ENCODE results near the gene PIK3C2G.
A peak's percentile ranks its signal among the peaks of the same experiment; 100 is the strongest.

The PIK3C2G gene

DNA sequence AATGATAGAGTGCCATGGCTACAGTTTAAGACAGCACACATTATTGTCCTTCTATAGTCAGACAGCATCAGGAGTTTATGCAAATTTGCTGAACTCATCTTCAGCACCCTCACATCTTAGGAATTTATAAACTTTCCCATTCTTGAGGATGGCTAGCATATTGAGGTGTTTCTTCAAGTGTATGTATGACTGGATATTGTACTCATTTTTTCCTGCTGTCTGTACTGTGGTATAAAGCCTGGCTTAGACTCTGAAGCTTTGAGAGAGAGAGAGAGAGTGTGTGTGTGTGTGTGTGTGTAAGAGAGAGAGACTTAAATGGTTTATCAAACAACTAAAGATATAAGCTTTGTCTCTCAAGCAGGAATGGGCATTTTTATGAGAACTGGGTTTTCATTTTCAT, 161.6 kb downstream of the PIK3C2G start:
- TF ChIP-seq, protein P1, sequence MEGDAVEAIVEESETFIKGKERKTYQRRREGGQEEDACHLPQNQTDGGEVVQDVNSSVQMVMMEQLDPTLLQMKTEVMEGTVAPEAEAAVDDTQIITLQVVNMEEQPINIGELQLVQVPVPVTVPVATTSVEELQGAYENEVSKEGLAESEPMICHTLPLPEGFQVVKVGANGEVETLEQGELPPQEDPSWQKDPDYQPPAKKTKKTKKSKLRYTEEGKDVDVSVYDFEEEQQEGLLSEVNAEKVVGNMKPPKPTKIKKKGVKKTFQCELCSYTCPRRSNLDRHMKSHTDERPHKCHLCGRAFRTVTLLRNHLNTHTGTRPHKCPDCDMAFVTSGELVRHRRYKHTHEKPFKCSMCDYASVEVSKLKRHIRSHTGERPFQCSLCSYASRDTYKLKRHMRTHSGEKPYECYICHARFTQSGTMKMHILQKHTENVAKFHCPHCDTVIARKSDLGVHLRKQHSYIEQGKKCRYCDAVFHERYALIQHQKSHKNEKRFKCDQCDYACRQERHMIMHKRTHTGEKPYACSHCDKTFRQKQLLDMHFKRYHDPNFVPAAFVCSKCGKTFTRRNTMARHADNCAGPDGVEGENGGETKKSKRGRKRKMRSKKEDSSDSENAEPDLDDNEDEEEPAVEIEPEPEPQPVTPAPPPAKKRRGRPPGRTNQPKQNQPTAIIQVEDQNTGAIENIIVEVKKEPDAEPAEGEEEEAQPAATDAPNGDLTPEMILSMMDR (IDR thresholded peaks at IDR 0.05): no peak

DNA sequence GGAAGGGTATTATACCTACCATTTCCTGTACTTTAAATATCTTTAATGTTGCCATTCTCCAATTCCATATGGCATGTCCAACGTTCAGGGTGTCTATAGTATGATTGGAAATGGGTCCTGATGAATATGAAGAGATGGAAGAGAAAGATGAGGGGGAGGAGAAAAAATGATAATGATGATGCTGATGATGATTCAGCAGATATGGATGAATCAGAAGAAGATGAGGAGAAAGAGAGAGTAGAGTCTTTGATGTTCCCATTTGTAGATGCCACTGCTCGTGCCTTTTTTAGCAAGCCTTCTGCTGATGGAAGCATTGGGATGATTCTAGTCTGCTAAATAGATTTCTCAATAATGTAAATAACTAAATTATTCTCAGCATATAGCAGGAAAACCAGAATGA, 163.5 kb downstream of the PIK3C2G start:
- TF ChIP-seq, protein P1 (IDR thresholded peaks at IDR 0.05): no peak

DNA sequence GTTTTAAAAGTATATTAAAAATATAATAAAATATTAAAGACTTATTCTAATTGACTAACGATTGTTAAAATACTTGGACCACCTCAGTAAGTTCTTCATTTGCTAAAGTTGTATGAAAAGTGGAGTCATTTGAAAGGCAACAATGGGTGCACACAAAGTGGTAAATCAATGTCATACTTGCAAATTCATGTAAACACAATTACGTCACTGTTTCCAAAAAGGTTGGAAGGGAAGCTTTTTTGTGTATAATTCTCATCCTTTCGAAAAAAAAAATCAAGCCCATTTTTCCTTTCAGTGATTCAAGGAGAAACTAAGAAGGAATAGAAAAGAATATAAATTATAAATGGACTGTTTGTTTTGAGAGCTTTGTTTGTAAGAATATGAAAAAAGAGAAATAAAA, 166.2 kb downstream of the PIK3C2G start:
- TF ChIP-seq, protein P1 (IDR thresholded peaks at IDR 0.05): no peak

DNA sequence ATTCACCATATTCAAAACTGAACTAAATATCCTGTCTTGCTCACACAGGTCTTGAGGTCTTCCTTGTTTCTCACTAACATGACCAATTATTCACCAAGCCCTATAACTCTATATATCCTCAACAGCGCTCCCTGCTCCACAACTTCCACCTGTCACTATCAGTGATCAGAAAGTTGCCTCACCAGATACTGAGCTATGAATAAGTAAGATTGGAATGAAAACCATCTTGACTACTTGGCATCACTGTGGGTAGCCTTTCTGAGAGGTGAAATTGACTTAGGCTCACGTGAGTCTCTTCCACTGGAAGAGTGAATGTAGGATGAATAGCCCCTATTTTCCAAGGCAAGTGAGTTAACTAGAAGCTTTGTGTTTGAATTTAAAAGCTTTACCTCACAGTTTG, 167.1 kb downstream of the PIK3C2G start:
- TF ChIP-seq, protein P1 (IDR thresholded peaks at IDR 0.05): no peak

DNA sequence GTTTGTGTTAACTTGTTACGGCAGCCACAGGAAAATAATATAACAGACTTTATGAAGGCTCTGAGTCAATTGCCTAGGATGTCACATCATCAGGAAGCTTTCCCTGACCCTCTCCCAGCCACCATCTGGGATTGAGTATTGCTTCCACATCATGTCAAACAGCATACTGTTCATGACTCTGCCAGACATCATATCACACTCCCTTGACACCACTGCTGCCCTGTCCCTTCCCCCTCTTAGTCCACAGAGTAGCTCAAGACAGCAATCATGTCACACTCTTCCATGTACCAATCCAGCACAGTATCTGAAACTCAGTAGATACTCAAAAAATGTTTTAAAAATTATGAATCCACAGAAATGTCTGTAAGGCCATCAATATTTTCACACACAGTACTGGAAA, 168.0 kb downstream of the PIK3C2G start:
- TF ChIP-seq, protein P1 (IDR thresholded peaks at IDR 0.05): no peak

DNA sequence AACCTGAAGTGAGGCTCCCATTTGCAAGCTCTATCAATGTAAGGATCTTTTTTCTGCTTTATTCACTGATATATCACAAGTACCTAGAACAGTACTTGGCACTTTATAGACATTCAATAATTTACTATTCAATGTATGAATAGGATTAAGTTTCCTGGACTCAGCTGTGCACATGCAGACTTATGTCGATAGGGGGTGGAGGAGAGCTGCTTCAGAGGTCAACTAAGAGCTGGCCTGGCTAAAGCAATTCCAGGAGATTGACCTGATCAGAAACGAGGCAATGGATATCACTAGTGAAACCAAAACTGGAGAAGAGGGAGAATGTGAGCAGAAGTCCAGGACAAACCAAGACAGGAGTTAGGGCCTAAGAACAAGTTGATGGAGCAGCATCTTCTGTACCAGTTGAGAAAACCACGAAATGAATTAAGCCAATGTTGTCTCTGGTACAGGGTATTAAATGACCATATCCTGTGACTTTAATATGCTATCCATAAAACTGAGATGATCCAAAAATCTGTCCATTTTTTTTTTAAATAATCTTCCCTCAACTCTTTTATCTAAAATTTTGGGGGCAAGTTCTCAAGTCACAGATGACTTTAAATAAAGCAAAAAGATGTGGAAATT, 169.2 kb downstream of the PIK3C2G start:
- TF ChIP-seq, protein P1 (IDR thresholded peaks at IDR 0.05): peak; percentile 82

DNA sequence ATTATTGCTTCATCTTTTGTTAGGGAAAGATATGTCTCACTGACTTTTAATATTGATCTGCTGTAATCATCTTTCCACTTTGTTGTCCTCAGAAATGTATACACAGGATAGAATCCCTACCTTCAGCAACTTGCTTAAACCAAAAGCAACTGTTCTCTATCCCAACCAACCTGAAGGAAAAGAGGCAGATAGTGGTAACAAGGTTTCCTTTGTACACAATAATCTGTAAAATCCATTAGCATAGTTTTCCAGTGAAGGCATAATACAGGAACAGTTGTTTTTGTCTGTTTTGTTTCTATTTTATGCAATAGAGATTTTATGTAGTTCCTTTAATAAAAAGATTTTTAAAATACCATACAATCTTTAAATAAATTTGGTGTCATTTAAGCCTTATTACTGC, 170.5 kb downstream of the PIK3C2G start:
- TF ChIP-seq, protein P1 (IDR thresholded peaks at IDR 0.05): no peak

DNA sequence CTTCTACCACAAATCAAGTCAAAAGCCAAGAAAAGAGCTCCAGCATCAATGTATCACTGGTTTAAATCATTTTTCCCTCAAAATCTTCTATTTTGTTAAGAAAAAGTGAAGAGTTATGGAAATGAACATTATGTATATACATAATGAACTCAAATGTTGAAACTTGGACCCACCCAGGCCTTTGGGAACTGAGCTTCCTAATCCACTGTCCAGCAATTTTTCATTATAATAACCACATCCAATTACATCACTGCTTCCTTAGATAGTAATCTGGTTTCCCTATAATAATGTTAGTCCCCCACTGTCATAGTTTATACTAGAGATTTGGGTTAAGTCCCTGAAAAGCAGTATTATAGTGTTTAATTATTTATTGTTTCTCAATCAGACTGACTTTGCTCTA, 170.9 kb downstream of the PIK3C2G start:
- TF ChIP-seq, protein P1 (IDR thresholded peaks at IDR 0.05): no peak

Data from LNCAP (cell line).